Dermis microvascular lymphatic vessel endothelial cell (primary cell): ENCODE results near the gene SART3. TPM values are rescaled to one million over a fixed set of nuclear protein-coding genes. Genes with fewer than 3 reads are reported as not detected.
A peak's percentile ranks its signal among the peaks of the same experiment; 100 is the strongest.

Experiments used
- DNase-seq, 2 donors: peaks; one replicate each; pipeline versions ENCODE4 v3.0.0 to v3.0.0-alpha.2; 2010; ENCODE audit warnings: low read depth in 2 of 2
- total RNA-seq: library from RNA; depleted of rRNA; stranded (reverse); fragments of >200 nt; gene quantifications from 2 replicates; pipeline ENCODE4 v1.2.1, GENCODE V29; 2014

SART3 gene
- total RNA-seq, 1 donor from 2014 or later = 57.3 TPM

GRCh38 chr12:108523365-108523764 lies 37.6 kb downstream of the SART3 start:
- DNase-seq = no peak

DNA sequence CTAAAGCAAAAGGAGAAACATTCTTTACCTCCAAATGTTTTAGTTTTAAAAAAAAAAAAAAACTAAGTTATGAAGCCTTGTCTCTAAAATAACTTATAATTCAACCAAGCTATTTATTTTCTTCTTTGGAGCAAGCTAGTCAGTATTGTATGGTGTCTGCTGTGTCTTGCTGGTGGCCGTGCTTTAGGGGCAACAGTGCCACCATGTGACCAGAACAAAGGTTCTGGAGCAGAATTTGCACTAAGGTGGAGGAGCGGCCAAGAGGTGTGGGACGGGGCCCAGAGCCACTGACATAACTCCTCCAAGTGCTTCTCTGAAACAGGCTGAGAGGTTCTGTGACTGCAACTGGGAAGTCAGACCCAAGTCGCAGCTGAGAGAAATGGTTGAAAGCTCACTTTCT lies 41.4 kb downstream of the SART3 start:
- DNase-seq = no peak

DNA sequence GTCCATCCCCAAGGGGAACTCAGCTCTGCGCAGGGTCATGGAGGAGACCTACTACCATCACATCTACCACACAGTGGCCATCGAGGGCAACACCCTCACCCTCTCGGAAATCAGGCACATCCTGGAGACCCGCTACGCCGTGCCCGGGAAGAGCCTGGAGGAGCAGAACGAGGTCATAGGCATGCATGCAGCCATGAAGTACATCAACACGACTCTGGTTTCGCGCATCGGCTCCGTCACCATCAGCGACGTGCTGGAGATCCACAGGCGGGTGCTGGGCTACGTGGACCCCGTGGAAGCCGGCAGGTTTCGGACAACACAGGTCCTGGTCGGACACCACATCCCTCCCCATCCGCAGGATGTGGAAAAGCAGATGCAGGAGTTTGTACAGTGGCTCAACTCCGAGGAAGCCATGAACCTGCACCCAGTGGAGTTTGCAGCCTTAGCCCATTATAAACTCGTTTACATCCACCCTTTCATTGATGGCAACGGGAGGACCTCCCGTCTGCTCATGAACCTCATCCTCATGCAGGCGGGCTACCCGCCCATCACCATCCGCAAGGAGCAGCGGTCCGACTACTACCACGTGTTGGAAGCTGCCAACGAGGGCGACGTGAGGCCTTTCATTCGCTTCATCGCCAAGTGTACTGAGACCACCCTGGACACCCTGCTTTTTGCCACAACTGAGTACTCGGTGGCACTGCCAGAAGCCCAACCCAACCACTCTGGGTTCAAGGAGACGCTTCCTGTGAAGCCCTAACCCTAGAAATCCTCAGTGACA lies 42.1 kb downstream of the SART3 start:
- no peak for DNase-seq

- no peak for DNase-seq
These were observed 42.8 kb downstream of the SART3 start for GRCh38 chr12:108518101-108518715.

DNA sequence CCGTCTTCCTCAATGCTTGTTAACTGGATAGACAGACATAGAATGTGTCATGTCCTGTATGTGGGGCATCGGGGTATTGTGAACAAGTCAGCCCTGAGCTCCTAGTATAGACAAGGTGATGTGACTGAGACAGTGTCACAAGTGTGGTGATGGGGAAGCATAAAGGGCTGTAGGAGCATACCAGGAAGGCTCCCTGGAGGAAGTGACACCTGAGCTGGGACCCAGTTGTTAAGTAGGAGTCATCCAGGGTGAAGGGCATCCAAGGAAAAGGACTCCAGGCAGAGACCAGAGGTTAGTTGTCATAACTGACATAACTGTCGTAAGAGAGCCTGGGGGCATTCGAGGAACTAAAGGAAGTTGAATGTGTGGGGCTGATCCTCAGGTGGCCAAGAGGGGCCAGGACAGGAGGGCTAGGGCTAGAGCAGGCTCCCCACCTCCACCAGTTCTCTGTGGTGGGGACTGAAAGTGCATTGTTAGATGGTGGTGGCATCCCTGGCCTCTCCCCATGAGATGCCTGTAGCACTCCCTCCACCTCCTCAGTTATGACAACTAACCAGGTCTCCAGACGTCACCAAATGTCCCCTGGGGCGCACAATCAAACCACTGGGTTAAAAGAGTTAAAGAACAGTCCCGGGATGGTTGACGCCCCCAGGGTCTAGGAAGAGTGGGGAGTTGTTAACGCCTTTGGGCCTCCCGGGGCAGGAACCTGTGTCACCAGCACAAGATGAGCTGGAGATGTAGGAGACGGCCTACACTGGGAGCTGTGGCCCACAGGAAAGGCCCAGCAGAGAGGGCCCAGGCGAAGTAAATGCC lies 43.5 kb downstream of the SART3 start:
- DNase-seq = no peak

DNA sequence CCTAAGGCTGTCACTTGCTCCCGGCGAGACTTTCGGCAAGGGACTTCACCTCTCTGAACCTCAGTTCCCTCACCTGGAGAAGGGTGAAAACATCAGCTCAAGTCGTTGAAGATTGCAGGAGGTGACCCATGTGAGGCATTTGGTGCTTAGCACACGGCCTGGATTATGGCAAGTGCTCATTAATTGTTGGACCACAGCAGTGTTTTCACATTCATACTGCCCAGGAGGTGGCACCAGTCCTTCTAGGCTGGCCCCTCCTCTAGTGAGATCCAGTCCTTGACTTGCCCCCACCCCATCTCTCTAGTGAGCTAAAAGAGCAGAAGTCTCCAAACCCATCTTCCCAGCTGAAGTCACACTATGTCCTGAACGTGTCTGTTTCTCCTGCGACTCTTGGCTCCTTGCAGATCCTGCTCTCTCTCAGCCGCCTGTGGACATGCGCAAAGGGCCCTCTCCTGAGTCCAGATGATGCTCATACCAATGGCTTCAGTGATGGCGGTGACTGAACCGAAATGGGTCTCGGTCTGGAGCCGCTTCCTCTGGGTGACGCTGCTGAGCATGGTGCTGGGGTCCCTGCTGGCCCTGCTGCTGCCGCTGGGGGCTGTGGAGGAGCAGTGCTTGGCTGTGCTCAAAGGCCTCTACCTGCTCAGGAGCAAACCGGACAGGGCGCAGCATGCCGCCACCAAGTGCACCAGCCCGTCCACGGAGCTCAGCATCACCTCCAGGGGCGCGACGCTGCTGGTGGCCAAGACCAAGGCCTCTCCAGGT lies 44.3 kb downstream of the SART3 start:
- DNase-seq = peak in 1 of 2 donors; percentile 36

DNA sequence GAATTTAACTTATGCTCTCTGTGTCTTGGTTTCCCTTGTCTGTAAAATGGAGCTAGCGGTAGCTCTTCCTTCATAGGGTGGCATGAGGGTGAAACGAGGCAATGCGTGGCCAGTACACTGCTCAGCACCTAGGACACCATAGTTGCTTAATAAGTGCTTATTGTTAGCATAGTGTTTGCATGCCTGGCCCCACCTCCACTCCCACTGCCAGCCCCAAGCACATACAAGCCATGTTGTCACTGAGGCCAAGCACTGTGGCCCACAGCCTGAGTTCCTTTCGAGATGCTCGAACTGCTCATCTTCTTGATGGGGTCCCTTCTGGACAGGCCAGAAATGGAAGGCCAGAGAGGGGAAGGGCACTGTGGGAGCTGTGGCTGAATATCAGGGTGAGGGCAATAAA lies 45.1 kb downstream of the SART3 start:
- DNase-seq = peak in 1 of 2 donors; percentile 12

DNA sequence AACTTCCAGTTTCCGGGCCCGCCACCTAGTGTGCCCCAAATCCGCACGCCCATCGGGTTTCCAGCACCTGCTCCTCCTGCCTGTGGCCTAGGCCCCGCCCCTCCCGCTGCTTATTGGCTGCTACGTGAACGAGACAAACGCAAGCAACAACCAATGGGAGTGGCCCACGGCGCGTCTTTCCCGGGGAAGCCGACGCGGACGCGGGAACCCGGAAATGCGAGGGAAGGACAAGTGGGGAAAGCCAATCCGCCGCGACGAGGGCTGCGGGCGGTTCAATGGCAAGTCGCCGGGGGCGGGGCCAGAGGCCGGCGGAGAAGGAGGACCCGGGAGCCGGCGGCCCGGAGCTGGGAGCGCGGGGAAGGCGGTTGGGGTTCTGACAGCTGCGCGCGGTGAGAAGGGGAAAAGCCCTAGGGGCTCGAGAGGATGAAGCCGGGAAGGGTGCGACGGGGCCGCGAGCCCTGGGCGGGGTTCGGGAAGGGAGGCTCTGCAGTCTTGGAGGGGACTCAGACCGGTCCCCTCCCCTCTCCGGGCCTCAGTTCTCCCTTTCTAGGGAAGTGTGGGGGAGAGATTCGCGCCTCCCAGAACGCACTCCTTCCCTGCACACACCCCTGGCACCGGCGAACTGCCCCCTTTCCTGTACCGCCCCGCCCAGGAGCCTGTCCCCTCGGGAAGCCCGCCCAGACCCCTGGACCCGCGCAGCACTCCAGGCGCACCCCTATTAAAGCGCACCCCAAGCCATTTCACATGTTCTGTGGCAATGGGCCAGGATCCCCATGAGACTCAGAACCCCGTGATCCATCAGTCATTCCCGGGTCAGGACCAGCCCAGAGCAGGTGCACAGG lies 45.8 kb downstream of the SART3 start, which contains the start of gene FICD:
Gene FICD (plus strand): TSS at position 305 of the 842 bp plus-strand sequence. CDS start 1,696 bp downstream, outside the sequence.
- peak; percentile 92 to 98 for DNase-seq

DNA sequence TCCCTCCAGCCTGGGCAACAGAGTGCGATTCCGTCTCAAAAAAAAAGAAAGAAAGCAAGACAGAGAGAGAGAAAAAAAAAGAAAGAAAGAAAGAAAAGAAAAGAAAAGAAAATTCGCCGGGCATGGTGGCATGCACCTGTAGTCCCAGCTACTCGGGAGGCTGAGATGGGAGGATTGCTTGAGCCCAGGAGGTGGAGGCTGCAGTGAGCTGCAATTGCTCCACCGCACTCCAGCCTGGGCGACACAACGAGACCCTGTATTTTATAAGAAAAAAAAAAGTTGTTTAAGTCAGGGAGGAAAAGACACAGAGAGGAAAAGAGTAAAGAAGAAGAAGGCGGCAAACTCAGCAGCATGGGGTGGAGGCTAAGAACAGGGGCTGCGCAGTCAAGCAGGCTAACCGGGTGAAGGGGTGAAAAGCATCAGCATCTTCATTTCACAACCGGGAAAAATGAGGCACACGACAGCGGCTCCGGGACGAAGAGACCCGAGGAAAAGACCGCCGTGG lies 46.5 kb downstream of the SART3 start:
- DNase-seq = no peak

DNA sequence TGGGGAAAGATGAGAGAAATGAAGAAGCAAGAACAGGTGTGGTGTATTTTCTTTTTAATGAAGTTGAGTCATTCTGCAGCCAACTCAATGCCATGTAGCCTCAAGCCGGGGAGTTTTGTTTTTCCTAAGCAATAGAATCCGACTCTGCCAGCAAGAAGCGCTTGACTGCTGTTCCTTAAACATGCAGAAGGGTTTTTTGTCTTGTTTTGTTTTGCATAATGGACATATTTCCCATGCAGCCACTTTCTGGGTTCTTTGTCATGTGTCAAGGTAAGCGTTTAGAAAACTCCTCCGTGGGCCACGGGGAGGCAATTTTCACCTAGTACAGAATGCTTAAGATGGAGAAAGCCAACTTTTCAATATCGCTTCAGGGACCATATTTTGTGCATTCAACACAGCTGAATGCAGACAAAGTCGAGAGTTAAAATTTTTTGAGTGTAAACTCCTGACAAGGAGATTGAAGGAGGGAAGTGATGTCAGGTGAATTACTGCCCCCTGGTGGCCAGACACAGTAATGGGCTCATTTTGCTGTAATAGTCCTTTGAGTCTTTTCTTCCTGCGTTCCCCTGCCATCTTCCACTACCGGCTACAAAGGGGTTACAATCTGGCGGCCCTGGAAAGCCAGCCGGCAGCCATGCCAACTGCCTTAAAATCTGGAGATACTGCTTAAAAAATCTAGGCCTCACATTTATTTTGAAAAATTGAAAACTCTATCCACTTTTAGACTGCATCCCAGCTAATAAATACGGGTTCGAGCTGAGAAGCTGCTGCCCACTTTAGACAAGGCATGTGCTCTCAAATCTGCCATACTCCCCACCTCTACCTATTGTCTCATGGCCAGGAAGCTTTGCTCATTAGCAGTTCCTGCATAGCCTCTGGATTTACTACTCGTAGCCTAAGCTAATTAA lies 49.1 kb downstream of the SART3 start:
- DNase-seq = peak; percentile 22 to 69

- DNase-seq = no peak
These were observed 50.1 kb downstream of the SART3 start for GRCh38 chr12:108510836-108511235.

- DNase-seq = no peak
These were observed 51.2 kb downstream of the SART3 start for GRCh38 chr12:108509806-108510205.

DNA sequence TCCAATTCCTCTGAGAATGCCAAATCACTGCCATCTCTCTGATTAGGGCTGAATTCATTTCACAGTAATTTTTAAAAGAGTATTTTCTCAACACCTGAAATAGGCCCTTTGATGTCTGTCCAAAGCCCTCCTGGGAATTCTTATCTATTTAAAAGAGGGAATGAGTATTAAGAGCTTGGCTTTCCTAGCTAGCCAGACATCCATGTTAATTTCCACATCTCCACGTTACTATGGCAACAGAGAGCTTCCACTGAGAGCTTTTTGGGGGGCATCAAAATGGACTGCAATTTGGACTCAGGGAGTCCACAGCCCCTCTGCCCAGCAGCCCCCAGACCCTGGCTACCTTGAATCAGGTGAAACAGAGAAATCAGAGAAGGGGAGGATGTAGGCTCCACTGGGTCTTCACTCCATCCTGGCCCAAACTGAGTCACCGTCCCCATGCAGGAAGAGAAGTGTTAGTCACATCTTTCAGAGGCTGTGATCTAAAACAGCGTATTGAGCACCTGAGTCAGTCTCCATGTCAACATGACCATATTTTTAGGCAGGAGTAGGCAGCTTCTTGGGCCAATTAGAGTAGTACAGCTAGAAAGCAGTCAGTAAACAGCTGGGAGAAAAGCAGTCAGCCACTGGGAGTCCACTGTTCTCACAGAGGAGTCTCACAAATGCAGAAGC lies 52.9 kb downstream of the SART3 start:
- no peak for DNase-seq

DNA sequence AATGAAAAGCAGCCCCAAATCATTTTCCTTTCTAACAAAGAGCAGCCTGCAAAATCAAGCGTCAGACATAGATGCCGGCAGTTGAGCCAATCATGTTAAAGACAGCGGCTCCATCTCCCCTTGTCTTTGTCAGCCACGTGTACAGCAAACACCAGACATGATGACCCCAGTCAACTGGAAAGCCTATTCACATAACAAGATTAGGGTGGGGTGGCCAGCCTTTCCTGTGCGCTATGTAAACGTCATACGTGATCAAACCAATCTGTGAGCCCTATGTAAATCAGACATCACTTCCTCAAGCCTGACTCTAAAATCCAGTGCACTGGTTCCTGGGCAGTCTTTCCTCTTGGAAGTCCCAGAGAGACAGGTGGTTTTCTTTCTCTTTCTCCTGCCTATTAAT lies 55.8 kb downstream of the SART3 start:
- DNase-seq = no peak

GRCh38 chr12:108502922-108503321 lies 58.1 kb downstream of the SART3 start:
- no peak for DNase-seq

GRCh38 chr12:108498136-108498535 lies 62.8 kb downstream of the SART3 start:
- DNase-seq = no peak

DNA sequence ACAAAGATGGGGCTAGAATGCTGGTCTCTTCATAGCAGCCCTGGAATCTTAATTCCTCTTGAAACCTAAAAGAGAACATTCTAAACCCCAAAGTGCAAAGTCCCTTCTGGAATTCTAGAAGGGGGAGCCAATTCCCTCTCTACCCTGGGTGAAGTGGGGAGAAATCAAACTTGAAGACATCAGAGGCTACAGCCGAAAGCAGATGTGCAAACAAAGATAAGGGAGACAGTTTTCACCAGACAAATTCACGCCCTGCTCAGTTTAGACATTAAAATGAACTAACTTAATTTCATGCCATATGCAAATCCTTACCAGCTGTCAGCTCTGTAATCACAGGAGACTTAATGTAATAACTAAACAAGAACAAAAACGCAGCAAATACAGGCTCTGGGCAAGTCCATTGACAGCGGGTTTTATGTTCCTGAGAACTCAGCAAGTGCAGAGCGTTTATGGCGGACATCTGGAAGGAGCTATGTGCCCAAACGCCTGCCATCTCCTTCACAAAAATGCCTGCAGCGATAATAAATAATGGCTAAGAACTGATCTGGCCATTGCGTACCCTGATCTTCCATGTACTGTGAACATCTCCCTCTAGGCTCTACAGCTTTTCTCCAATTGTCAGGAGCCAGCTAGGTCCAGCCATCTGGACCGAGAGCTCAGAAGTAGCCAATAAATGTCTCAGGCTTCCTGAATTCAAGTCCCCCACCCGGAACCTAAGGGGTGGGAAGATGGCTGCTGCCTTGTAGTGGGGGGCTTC lies 65.0 kb downstream of the SART3 start:
- no peak for DNase-seq

DNA sequence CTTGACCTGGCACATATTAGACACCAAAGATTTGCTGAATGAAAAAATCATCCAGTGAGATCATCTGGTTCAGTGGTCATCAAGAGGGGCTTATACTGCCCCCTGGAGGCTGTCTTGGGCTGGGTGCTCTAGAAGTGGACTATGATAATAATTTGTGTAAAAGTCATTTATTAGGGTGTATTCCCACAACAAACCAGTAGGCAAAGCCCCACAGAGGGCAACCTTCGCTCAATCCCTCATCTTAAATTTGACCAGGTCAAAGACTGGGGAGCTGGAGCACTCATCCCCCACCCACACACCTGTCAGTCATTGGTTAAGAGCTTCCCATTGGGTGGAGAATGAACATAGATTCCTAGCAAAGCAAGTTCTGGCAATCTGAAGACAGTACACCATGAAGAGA lies 65.9 kb downstream of the SART3 start:
- peak; percentile 7 to 59 for DNase-seq
